ENCODE results near the gene C9orf50. TPM values are rescaled to one million over a fixed set of nuclear protein-coding genes. Genes with fewer than 3 reads are reported as not detected.

C9orf50 gene
- total RNA-seq, 1 experiment from 2014 or later = not detected

- Histone ChIP-seq H3K14ac (ENCODE audit: insufficient read depth, low read length) (no peak overlapping the region), H3K56ac (ENCODE audit: insufficient read length, low read depth, low read length) (no peak overlapping the region), H2BK5ac (ENCODE audit: insufficient read length, low read length) (no peak overlapping the region), H4K8ac (replicated peaks; ENCODE audit: insufficient read length, low read depth, low read length) (no peak overlapping the region), H3K4ac (ENCODE audit: low read depth, low read length) (no peak overlapping the region), H3K79me1 (ENCODE audit: insufficient read depth, low read depth, low read length, poor library complexity, severe bottlenecking) (no peaks in the 10 kb centered on the region), H3K9ac (ENCODE audit: extremely low read depth, insufficient read length, low read length) (no peak overlapping the region), H2BK12ac (ENCODE audit: insufficient read length, low read depth, low read length) (no peak overlapping the region), H3K23ac (ENCODE audit: insufficient read length, low read depth, low read length) (no peak overlapping the region), H2AK5ac (ENCODE audit: insufficient read length, low read length) (no peak overlapping the region), H2BK15ac (ENCODE audit: low read depth, low read length) (no peak overlapping the region), H3K4me1 (ENCODE audit: insufficient read depth, low read length) (no peaks in the 10 kb centered on the region; the same call in 1 of the 2 replicates), H3K9me3 (ENCODE audit: control insufficient read depth, low read depth, low read length) (no peaks in the 10 kb centered on the region), H3K4me2 (ENCODE audit: insufficient read depth, insufficient read length, low read length) (no peak overlapping the region), H3K23me2 (ENCODE audit: insufficient read length, low read depth, low read length, poor library complexity, severe bottlenecking) (peaks cover 3% of the 10 kb centered on the region), H2BK120ac (ENCODE audit: low read depth, low read length, poor library complexity, severe bottlenecking) (no peak overlapping the region), H4K91ac (ENCODE audit: insufficient read length, low read depth, low read length) (no peak overlapping the region), H3K18ac (ENCODE audit: insufficient read length, low read depth, low read length) (no peak overlapping the region), H2AFZ (ENCODE audit: low read length) (no peak overlapping the region), H3K27me3 (ENCODE audit: insufficient read depth, low read length) (no peaks in the 10 kb centered on the region; the same call in 1 of the 2 replicates), H4K5ac (ENCODE audit: insufficient read length, low read depth, low read length) (no peak overlapping the region), H3T11ph (ENCODE audit: low read length) (no peak overlapping the region), H4K20me1 (ENCODE audit: control insufficient read depth, insufficient read depth, insufficient read length) (no peaks in the 10 kb centered on the region), H3K79me2 (ENCODE audit: insufficient read depth, low read length) (no peaks in the 10 kb centered on the region), H3K27ac (ENCODE audit: insufficient read length, low read depth, low read length) (no peak overlapping the region), H2BK20ac (ENCODE audit: low read depth, low read length, poor library complexity, severe bottlenecking) (no peak overlapping the region)
- Mint-ChIP-seq H3K36me3 (ENCODE audit: insufficient read depth in 1 of 3, low read depth in 3 of 3) (no peaks in the 10 kb centered on the region; a peak in 1 of 7 replicates), H3K4me1 (peaks cover 15 to 18% of the 10 kb centered on the region in 2 experiments), H3K9me3 (no peaks in the 10 kb centered on the region; a peak in 2 of 5 replicates), H3K4me3 (no peak overlapping the region), H3K27me3 (ENCODE audit: low read depth) (peaks cover 44% of the 10 kb centered on the region), H3K27ac (no peak overlapping the region)
- DNase-seq = no peak
- no CpG with 5 or more reads among the region's 9 CpGs for WGBS (ENCODE audit: extremely low coverage, insufficient read length, low lambda C conversion rate)
- TF ChIP-seq, protein P1, sequence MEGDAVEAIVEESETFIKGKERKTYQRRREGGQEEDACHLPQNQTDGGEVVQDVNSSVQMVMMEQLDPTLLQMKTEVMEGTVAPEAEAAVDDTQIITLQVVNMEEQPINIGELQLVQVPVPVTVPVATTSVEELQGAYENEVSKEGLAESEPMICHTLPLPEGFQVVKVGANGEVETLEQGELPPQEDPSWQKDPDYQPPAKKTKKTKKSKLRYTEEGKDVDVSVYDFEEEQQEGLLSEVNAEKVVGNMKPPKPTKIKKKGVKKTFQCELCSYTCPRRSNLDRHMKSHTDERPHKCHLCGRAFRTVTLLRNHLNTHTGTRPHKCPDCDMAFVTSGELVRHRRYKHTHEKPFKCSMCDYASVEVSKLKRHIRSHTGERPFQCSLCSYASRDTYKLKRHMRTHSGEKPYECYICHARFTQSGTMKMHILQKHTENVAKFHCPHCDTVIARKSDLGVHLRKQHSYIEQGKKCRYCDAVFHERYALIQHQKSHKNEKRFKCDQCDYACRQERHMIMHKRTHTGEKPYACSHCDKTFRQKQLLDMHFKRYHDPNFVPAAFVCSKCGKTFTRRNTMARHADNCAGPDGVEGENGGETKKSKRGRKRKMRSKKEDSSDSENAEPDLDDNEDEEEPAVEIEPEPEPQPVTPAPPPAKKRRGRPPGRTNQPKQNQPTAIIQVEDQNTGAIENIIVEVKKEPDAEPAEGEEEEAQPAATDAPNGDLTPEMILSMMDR (conservative IDR thresholded peaks at IDR 0.05) = no peak
These were observed 46.9 kb upstream of the C9orf50 start for GRCh38 chr9:129667850-129668249.

Data from H9 (cell line).